Trophoblast cell (in vitro differentiated cells and primary cell): ENCODE results near the gene RGS7.
A peak's percentile ranks its signal among the peaks of the same experiment; 100 is the strongest.

Experiments
- DNase-seq, 2 donors: peaks; one replicate each; pipeline ENCODE4 v3.0.0-alpha.2; 2016
- H2AFZ ChIP-seq: 2 replicates; pipeline ENCODE4 v1.6.1; 2013; ENCODE audit warnings: low read length, moderate library complexity, mild to moderate bottlenecking; ENCODE audit not compliant: insufficient read depth, poor library complexity
- H2AK5ac ChIP-seq: 2 replicates; pipeline ENCODE4 v1.6.1; 2013; ENCODE audit warnings: mild to moderate bottlenecking, low read length
- H2BK120ac ChIP-seq: 2 replicates; pipeline ENCODE4 v1.6.1; 2013; ENCODE audit warnings: low read length, mild to moderate bottlenecking, moderate library complexity; ENCODE audit not compliant: insufficient read depth, poor library complexity
- H2BK12ac ChIP-seq: 2 replicates; pipeline ENCODE4 v1.6.1; 2013; ENCODE audit warnings: mild to moderate bottlenecking, low read length, moderate library complexity
- H2BK5ac ChIP-seq: 2 replicates; pipeline ENCODE4 v1.6.1; 2013; ENCODE audit warnings: low read length, low read depth, moderate library complexity, mild to moderate bottlenecking; ENCODE audit not compliant: poor library complexity
- H3K14ac ChIP-seq: 2 replicates; pipeline ENCODE4 v1.6.1; 2013; ENCODE audit warnings: mild to moderate bottlenecking, low read length
- H3K18ac ChIP-seq: 2 replicates; pipeline ENCODE4 v1.6.1; 2013; ENCODE audit warnings: mild to moderate bottlenecking, low read length
- H3K23ac ChIP-seq: 2 replicates; pipeline ENCODE4 v1.6.1; 2013; ENCODE audit warnings: low read length
- H3K27ac ChIP-seq: 2 replicates; pipeline ENCODE4 v1.5.1; 2013; ENCODE audit warnings: low read depth, mild to moderate bottlenecking, inconsistent platforms, low read length, moderate library complexity
- H3K27me3 ChIP-seq: 2 replicates; pipeline ENCODE4 v1.6.1; 2013; ENCODE audit warnings: inconsistent platforms, mild to moderate bottlenecking, low read length, moderate library complexity; ENCODE audit not compliant: insufficient read depth
- H3K36me3 ChIP-seq, 2 experiments: 1 replicate in 1 of 2; 2 replicates in 1 of 2; pipeline ENCODE4 v1.6.1; 2013; ENCODE audit warnings: low read length in 2 of 2, mild to moderate bottlenecking in 2 of 2, moderate library complexity in 1 of 2; ENCODE audit not compliant: insufficient read depth in 2 of 2, control insufficient read depth in 1 of 2
- H3K4ac ChIP-seq: 2 replicates; pipeline ENCODE4 v1.6.1; 2013; ENCODE audit warnings: low read depth, mild to moderate bottlenecking, low read length, moderate library complexity
- H3K4me1 ChIP-seq, 2 experiments: 1 replicate in 1 of 2; 2 replicates in 1 of 2; pipeline ENCODE4 v1.6.1; 2013; ENCODE audit warnings: low read length in 2 of 2, mild to moderate bottlenecking in 2 of 2, moderate library complexity in 1 of 2; ENCODE audit not compliant: insufficient read depth in 2 of 2, control insufficient read depth in 1 of 2
- H3K4me2 ChIP-seq: 2 replicates; pipeline ENCODE4 v1.6.1; 2013; ENCODE audit warnings: inconsistent platforms, mild to moderate bottlenecking, low read length, moderate library complexity
- H3K4me3 ChIP-seq: 2 replicates; pipeline ENCODE4 v1.5.1; 2013; ENCODE audit warnings: mild to moderate bottlenecking, low read depth, low read length, inconsistent platforms
- H3K79me1 ChIP-seq: one replicate; pipeline ENCODE4 v1.6.1; 2013; ENCODE audit warnings: low read length
- H3K79me2 ChIP-seq: 2 replicates; pipeline ENCODE4 v1.6.1; 2013; ENCODE audit warnings: low read length, mild to moderate bottlenecking; ENCODE audit not compliant: control insufficient read depth, insufficient read depth, poor library complexity
- H3K9ac ChIP-seq: 2 replicates; pipeline ENCODE4 v1.6.1; 2013; ENCODE audit warnings: mild to moderate bottlenecking, low read length
- H3K9me3 ChIP-seq: 2 replicates; pipeline ENCODE4 v1.6.1; 2013; ENCODE audit warnings: low read depth, mild to moderate bottlenecking, control low read depth, inconsistent platforms, low read length; ENCODE audit not compliant: insufficient read depth
- H4K12ac ChIP-seq: 2 replicates; pipeline ENCODE4 v1.6.1; 2013; ENCODE audit warnings: low read depth, mild to moderate bottlenecking, low read length, moderate library complexity
- H4K8ac ChIP-seq: 2 replicates; pipeline ENCODE4 v1.6.1; 2013; ENCODE audit warnings: low read depth, mild to moderate bottlenecking, low read length, moderate library complexity
- H4K91ac ChIP-seq: one replicate; pipeline ENCODE4 v1.6.1; 2013; ENCODE audit warnings: low read depth, mild to moderate bottlenecking, low read length, moderate library complexity
- WGBS: extraction: QIAGEN DNeasy Blood & Tissue Kit; methylation state at CpG from one replicate; pipeline ENCODE4 v1.1.7; 2013; ENCODE audit warnings: missing lambda C conversion rate; ENCODE audit not compliant: insufficient read length, insufficient coverage; ENCODE audit errors: extremely low coverage; 5-methylcytosine and 5-hydroxymethylcytosine counted together

Gene RGS7

GRCh38 chr1:241357366-241358340, 648 bp upstream of the RGS7 start:
- Histone ChIP-seq H3K14ac (no peak overlapping the region), H2BK120ac (no peak overlapping the region), H2AK5ac (no peak overlapping the region)

GRCh38 chr1:241356187-241356518, 852 bp downstream of the RGS7 start:
- Histone ChIP-seq H3K4me2 (peak overlapping the region; percentile 90), H4K8ac (no peak overlapping the region), H3K9ac (no peak overlapping the region), H3K4ac (no peak overlapping the region), H3K9me3 (no peaks in the 10 kb centered on the region), H3K4me1 (peaks cover 3 to 5% of the 10 kb centered on the region in 2 experiments), H3K79me2 (no peaks in the 10 kb centered on the region), H3K27me3 (peaks cover 15% of the 10 kb centered on the region), H3K18ac (no peak overlapping the region), H3K79me1 (no peaks in the 10 kb centered on the region), H2AK5ac (no peak overlapping the region), H2BK120ac (no peak overlapping the region), H4K91ac (no peak overlapping the region), H3K4me3 (no peak overlapping the region), H3K23ac (no peak overlapping the region), H4K12ac (no peak overlapping the region), H3K27ac (no peak overlapping the region), H3K14ac (no peak overlapping the region), H3K36me3 (no peaks in the 10 kb centered on the region), H2BK5ac (no peak overlapping the region), H2AFZ (no peak overlapping the region), H2BK12ac (no peak overlapping the region)
- DNase-seq: no peak
- WGBS: no CpG with 5 or more reads among the region's 14 CpGs

More at GRCh38 chr1:241357366-241358340, 648 bp upstream of the RGS7 start:
- DNase-seq: no peak
- Histone ChIP-seq H3K4me1 (peaks cover 3 to 5% of the 10 kb centered on the region in 2 experiments), H2AFZ (peak overlapping the region; percentile 5), H3K27ac (no peak overlapping the region), H4K12ac (no peak overlapping the region), H3K9me3 (no peaks in the 10 kb centered on the region), H3K4ac (no peak overlapping the region), H3K79me1 (no peaks in the 10 kb centered on the region), H2BK5ac (no peak overlapping the region), H2BK12ac (no peak overlapping the region), H3K23ac (no peak overlapping the region), H3K27me3 (peaks cover 15% of the 10 kb centered on the region), H3K4me2 (peak overlapping the region; percentile 90), H3K36me3 (no peaks in the 10 kb centered on the region), H3K4me3 (peak overlapping the region; percentile 73), H3K9ac (no peak overlapping the region), H4K8ac (no peak overlapping the region), H3K79me2 (no peaks in the 10 kb centered on the region), H3K18ac (no peak overlapping the region), H4K91ac (no peak overlapping the region)
- no CpG with 5 or more reads among the region's 33 CpGs for WGBS

- no peaks in the 10 kb centered on the region for H3K79me2 ChIP-seq
- no peak overlapping the region for H3K27ac ChIP-seq
- no peak overlapping the region for H2BK120ac ChIP-seq
- H2BK12ac ChIP-seq: no peak overlapping the region
- no peak overlapping the region for H4K12ac ChIP-seq
- H2BK5ac ChIP-seq: no peak overlapping the region
- peaks cover 15% of the 10 kb centered on the region for H3K27me3 ChIP-seq
- H3K36me3 ChIP-seq: no peaks in the 10 kb centered on the region
- peaks cover 3 to 5% of the 10 kb centered on the region in 2 experiments for H3K4me1 ChIP-seq
- no peak for DNase-seq
- H3K4ac ChIP-seq: no peak overlapping the region
- no peak overlapping the region for H2AFZ ChIP-seq
- no peak overlapping the region for H2AK5ac ChIP-seq
- no peak overlapping the region for H3K9ac ChIP-seq
- H3K4me2 ChIP-seq: no peak overlapping the region
- no CpG with 5 or more reads among the region's 11 CpGs for WGBS
- no peak overlapping the region for H3K14ac ChIP-seq
- H4K91ac ChIP-seq: no peak overlapping the region
- no peak overlapping the region for H4K8ac ChIP-seq
- no peak overlapping the region for H3K23ac ChIP-seq
- H3K4me3 ChIP-seq: no peak overlapping the region
- H3K18ac ChIP-seq: no peak overlapping the region
- H3K9me3 ChIP-seq: no peaks in the 10 kb centered on the region
- no peaks in the 10 kb centered on the region for H3K79me1 ChIP-seq
Observed at GRCh38 chr1:241355311-241356010, 1.5 kb downstream of the RGS7 start.

GRCh38 chr1:241352401-241352800, 4.6 kb downstream of the RGS7 start:
- Histone ChIP-seq H3K4me2 (no peak overlapping the region), H3K9me3 (no peaks in the 10 kb centered on the region), H3K4me3 (no peak overlapping the region), H3K79me1 (no peaks in the 10 kb centered on the region), H3K27ac (no peak overlapping the region), H4K12ac (no peak overlapping the region), H3K4ac (no peak overlapping the region), H3K23ac (no peak overlapping the region), H2BK120ac (no peak overlapping the region), H3K36me3 (no peaks in the 10 kb centered on the region), H3K79me2 (no peaks in the 10 kb centered on the region), H2BK12ac (no peak overlapping the region), H2AFZ (no peak overlapping the region), H2AK5ac (no peak overlapping the region), H3K14ac (no peak overlapping the region), H4K91ac (no peak overlapping the region), H3K18ac (no peak overlapping the region), H3K9ac (no peak overlapping the region), H3K4me1 (peaks cover 3 to 4% of the 10 kb centered on the region in 2 experiments), H3K27me3 (peaks cover 15% of the 10 kb centered on the region), H2BK5ac (no peak overlapping the region), H4K8ac (no peak overlapping the region)
- no CpG with 5 or more reads among the region's 2 CpGs for WGBS
- DNase-seq: no peak
